Fibroblast of lung (primary cell): ENCODE data around the gene SLC25A40. TPM values are rescaled to one million over a fixed set of nuclear protein-coding genes. Genes with fewer than 3 reads are reported as not detected.
"Not testable (repeated sequence)": the region's sequence is repeated elsewhere in the genome, so short reads cannot be mapped to it uniquely, and the experiment has no call there.

Experiments used
- DNase-seq, 2 donors: peaks; one replicate each; pipeline versions ENCODE4 v3.0.0 to v3.0.0-alpha.2; 2010; ENCODE audit warnings: low read depth in 2 of 2
- H2AFZ ChIP-seq: 2 replicates; pipeline ENCODE4 v1.5.1; 2012; ENCODE audit warnings: low read length, control low read depth, inconsistent platforms
- H3K27ac ChIP-seq: 2 replicates; pipeline ENCODE4 v1.5.1; 2011; ENCODE audit warnings: low read length, control low read depth; ENCODE audit not compliant: insufficient read depth
- H3K27me3 ChIP-seq: 2 replicates; pipeline ENCODE4 v1.5.1; 2011; ENCODE audit warnings: mild to moderate bottlenecking, low read length; ENCODE audit not compliant: control insufficient read depth, insufficient read depth
- H3K36me3 ChIP-seq: 2 replicates; pipeline ENCODE4 v1.5.1; 2011; ENCODE audit warnings: low read length; ENCODE audit not compliant: control insufficient read depth, insufficient read depth
- H3K4me1 ChIP-seq: 2 replicates; pipeline ENCODE4 v1.5.1; 2011; ENCODE audit warnings: low read length; ENCODE audit not compliant: control insufficient read depth, insufficient read depth; ENCODE audit errors: extremely low read depth
- H3K4me2 ChIP-seq: 2 replicates; pipeline ENCODE4 v1.5.1; 2011; ENCODE audit warnings: low read length, control low read depth; ENCODE audit not compliant: insufficient read depth; ENCODE audit errors: extremely low read depth
- H3K4me3 ChIP-seq, 4 experiments: fragments of 200-600 bp in 1 of 4; sonication (generic) in 1 of 4; replicated peaks in 1 of 4; 2 replicates each; pipeline ENCODE4 v1.5.1; 2011 to 2016; ENCODE audit warnings: low read length in 4 of 4, low read depth in 3 of 4, mild to moderate bottlenecking in 3 of 4, control low read depth in 2 of 4, inconsistent platforms in 1 of 4, mixed read lengths in 1 of 4; ENCODE audit not compliant: insufficient read depth in 1 of 4; ENCODE audit errors: control extremely low read depth in 1 of 4
- H3K79me2 ChIP-seq: 2 replicates; pipeline ENCODE4 v1.5.1; 2012; ENCODE audit warnings: mild to moderate bottlenecking, low read length, inconsistent platforms; ENCODE audit not compliant: control insufficient read depth, insufficient read depth
- H3K9ac ChIP-seq: 2 replicates; pipeline ENCODE4 v1.5.1; 2011; ENCODE audit warnings: mild to moderate bottlenecking, low read length, control low read depth; ENCODE audit not compliant: insufficient read depth
- H3K9me3 ChIP-seq: 2 replicates; pipeline ENCODE4 v1.5.1; 2012; ENCODE audit warnings: low read depth, low read length; ENCODE audit not compliant: control insufficient read depth, insufficient read depth
- H4K20me1 ChIP-seq: 2 replicates; pipeline ENCODE4 v1.5.1; 2011; ENCODE audit warnings: low read length; ENCODE audit not compliant: control insufficient read depth, insufficient read depth; ENCODE audit errors: extremely low read depth
- CTCF ChIP-seq, 2 donors: IDR thresholded peaks in 1 of 2; conservative IDR thresholded peaks in 1 of 2; 1 replicate in 1 of 2; 2 replicates in 1 of 2; pipeline ENCODE4 v1.5.1; 2011 to 2012; ENCODE audit warnings: low read length in 2 of 2, control low read depth in 1 of 2, inconsistent platforms in 1 of 2, low read depth in 1 of 2, mild to moderate bottlenecking in 1 of 2
- EZH2 ChIP-seq: IDR thresholded peaks from 2 replicates; pipeline ENCODE4 v1.5.1; 2012; ENCODE audit warnings: low read length, control low read depth, mild to moderate bottlenecking; ENCODE audit errors: missing control alignments
- polyA minus RNA-seq: library from RNA; depleted of rRNA, polyadenylated mRNA; stranded (reverse); fragments of >200 nt; gene quantifications from 2 replicates; pipeline ENCODE4 v1.2.3, GENCODE V29; 2011; ENCODE audit warnings: low replicate concordance
- polyA plus RNA-seq, 2 donors: library from polyadenylated mRNA; depleted of rRNA in 1 of 2; stranded (reverse) in 1 of 2; unstranded in 1 of 2; fragments of >200 nt; gene quantifications; 2 replicates each; pipeline ENCODE4 v1.2.1, GENCODE V29; 2011 to 2012; ENCODE audit warnings: missing spikeins in 1 of 2
- total RNA-seq: library from RNA; depleted of rRNA; stranded (reverse); fragments of >200 nt; gene quantifications from 2 replicates; pipeline ENCODE4 v1.2.1, GENCODE V29; 2014

Gene SLC25A40
- total RNA-seq: 4.1 and 6.3 TPM in 2 replicates
- polyA plus RNA-seq: 9.9 and 10.2 TPM in 2 replicates
- polyA plus RNA-seq (2012): 7.1 and 11.0 TPM in 2 replicates
- polyA minus RNA-seq: 0.43 and 0.59 TPM in 2 replicates

- no peaks in the 10 kb centered on the region for H3K27me3 ChIP-seq
- H3K27ac ChIP-seq: peak within 1 kb of the TSS; percentile 75
- no peaks in the 10 kb centered on the region for H4K20me1 ChIP-seq
Observed at GRCh38 chr7:87876040-87876868, at the start of gene SLC25A40, which contains the start of gene DBF4. Gene SLC25A40, minus strand, starts transcription at chr7:87876360. Its CDS starts 17,633 bp downstream, at chr7:87858727. Gene DBF4, plus strand, starts transcription at chr7:87876493. Its CDS starts 240 bp downstream, at chr7:87876733.

GRCh38 chr7:87922759-87923395, 46.7 kb upstream of the SLC25A40 start:
- not testable (repeated sequence) for H2AFZ ChIP-seq, H3K36me3 ChIP-seq, H3K9me3 ChIP-seq, DNase-seq, H3K27me3 ChIP-seq, H3K4me1 ChIP-seq, H4K20me1 ChIP-seq, H3K4me3 ChIP-seq, H3K27ac ChIP-seq, H3K9ac ChIP-seq, H3K4me2 ChIP-seq, H3K79me2 ChIP-seq

More at GRCh38 chr7:87876040-87876868, at the start of gene SLC25A40, which contains the start of gene DBF4:
- Histone ChIP-seq H3K9ac (peak within 1 kb of the TSS; percentile 83), H3K9me3 (no peaks in the 10 kb centered on the region), H3K4me3 (peak within 1 kb of the TSS; percentile 69 to 99 (median 80)), H3K36me3 (peaks cover 3% of the 10 kb centered on the region), H3K4me2 (peak within 1 kb of the TSS; percentile 90), H2AFZ (peak within 1 kb of the TSS; percentile 73), H3K4me1 (no peaks in the 10 kb centered on the region), H3K79me2 (peaks cover 73% of the 10 kb centered on the region)
- DNase-seq: peak; percentile 87 to 94
- no peak for TF ChIP-seq EZH2
- TF ChIP-seq CTCF (conservative IDR thresholded peaks at IDR 0.05 in 1 of 2, IDR thresholded peaks at IDR 0.05 in 1 of 2; ENCODE audit: low read depth in 1 of 2, low read length in 2 of 2): no peak

GRCh38 chr7:87920578-87920977, 44.4 kb upstream of the SLC25A40 start:
- Histone ChIP-seq H3K4me1 (no peaks in the 10 kb centered on the region), H3K36me3 (no peaks in the 10 kb centered on the region), H4K20me1 (no peaks in the 10 kb centered on the region), H3K79me2 (no peaks in the 10 kb centered on the region), H3K4me3 (no peak overlapping the region), H2AFZ (no peak overlapping the region), H3K27ac (no peak overlapping the region), H3K9ac (no peak overlapping the region), H3K4me2 (no peak overlapping the region), H3K27me3 (no peaks in the 10 kb centered on the region), H3K9me3 (no peaks in the 10 kb centered on the region)
- DNase-seq: no peak
- TF ChIP-seq CTCF (conservative IDR thresholded peaks at IDR 0.05 in 1 of 2, IDR thresholded peaks at IDR 0.05 in 1 of 2; ENCODE audit: low read depth in 1 of 2, low read length in 2 of 2) (no peak), EZH2 (no peak)
